H9 (cell line): ENCODE data around the gene OXCT1. TPM values are rescaled to one million over a fixed set of nuclear protein-coding genes. Genes with fewer than 3 reads are reported as not detected.

Experiments used
- DNase-seq: peaks from one replicate; pipeline ENCODE4 v3.0.0-alpha.2; 2017
- H2AFZ ChIP-seq: one replicate; pipeline ENCODE4 v1.6.1; 2013; ENCODE audit warnings: mild to moderate bottlenecking, low read length, control low read depth, moderate library complexity
- H2AK5ac ChIP-seq: 2 replicates; pipeline ENCODE4 v1.6.1; 2013; ENCODE audit warnings: low read length, control low read depth, mixed read lengths; ENCODE audit not compliant: insufficient read length
- H2BK120ac ChIP-seq: one replicate; pipeline ENCODE4 v1.6.1; 2013; ENCODE audit warnings: low read depth, mild to moderate bottlenecking, low read length, control low read depth, inconsistent platforms; ENCODE audit not compliant: poor library complexity, severe bottlenecking
- H2BK12ac ChIP-seq: 2 replicates; pipeline ENCODE4 v1.6.1; 2013; ENCODE audit warnings: low read length, control low read depth, mixed read lengths, low read depth; ENCODE audit not compliant: insufficient read length
- H2BK15ac ChIP-seq: 2 replicates; pipeline ENCODE4 v1.6.1; 2013; ENCODE audit warnings: low read depth, low read length, control low read depth
- H2BK20ac ChIP-seq: one replicate; pipeline ENCODE4 v1.6.1; 2013; ENCODE audit warnings: low read depth, mild to moderate bottlenecking, low read length, control low read depth, inconsistent platforms; ENCODE audit not compliant: poor library complexity, severe bottlenecking
- H2BK5ac ChIP-seq: 2 replicates; pipeline ENCODE4 v1.6.1; 2013; ENCODE audit warnings: low read length, control low read depth, mixed read lengths; ENCODE audit not compliant: insufficient read length
- H3K14ac ChIP-seq: 2 replicates; pipeline ENCODE4 v1.6.1; 2013; ENCODE audit warnings: low read length, control low read depth; ENCODE audit not compliant: insufficient read depth
- H3K18ac ChIP-seq: 2 replicates; pipeline ENCODE4 v1.6.1; 2013; ENCODE audit warnings: low read depth, mild to moderate bottlenecking, mixed read lengths, low read length, control low read depth; ENCODE audit not compliant: insufficient read length
- H3K23ac ChIP-seq: 2 replicates; pipeline ENCODE4 v1.6.1; 2013; ENCODE audit warnings: low read length, control low read depth, mixed read lengths, low read depth; ENCODE audit not compliant: insufficient read length
- H3K23me2 ChIP-seq: 2 replicates; pipeline ENCODE4 v1.6.1; 2013; ENCODE audit warnings: low read depth, mild to moderate bottlenecking, mixed read lengths, low read length, control low read depth; ENCODE audit not compliant: insufficient read length, poor library complexity, severe bottlenecking
- H3K27ac ChIP-seq: 2 replicates; pipeline ENCODE4 v1.5.1; 2013; ENCODE audit warnings: low read length, control low read depth, mixed read lengths, low read depth; ENCODE audit not compliant: insufficient read length
- H3K27me3 ChIP-seq: 2 replicates; pipeline ENCODE4 v1.6.1; 2013; ENCODE audit warnings: low read length, control low read depth, inconsistent platforms; ENCODE audit not compliant: insufficient read depth
- H3K4ac ChIP-seq: 2 replicates; pipeline ENCODE4 v1.6.1; 2013; ENCODE audit warnings: low read depth, mild to moderate bottlenecking, control low read depth, inconsistent platforms, low read length, moderate library complexity
- H3K4me1 ChIP-seq: 2 replicates; pipeline ENCODE4 v1.6.1; 2013; ENCODE audit warnings: low read length, control low read depth, inconsistent platforms; ENCODE audit not compliant: insufficient read depth
- H3K4me2 ChIP-seq: 2 replicates; pipeline ENCODE4 v1.6.1; 2013; ENCODE audit warnings: low read length, control low read depth, mixed read lengths; ENCODE audit not compliant: insufficient read length, insufficient read depth
- H3K56ac ChIP-seq: 2 replicates; pipeline ENCODE4 v1.6.1; 2013; ENCODE audit warnings: low read depth, mild to moderate bottlenecking, mixed read lengths, low read length, control low read depth; ENCODE audit not compliant: insufficient read length
- H3K79me1 ChIP-seq: 2 replicates; pipeline ENCODE4 v1.6.1; 2013; ENCODE audit warnings: low read depth, mild to moderate bottlenecking, moderate library complexity, low read length, control low read depth, inconsistent platforms; ENCODE audit not compliant: insufficient read depth, poor library complexity, severe bottlenecking
- H3K79me2 ChIP-seq: 2 replicates; pipeline ENCODE4 v1.6.1; 2013; ENCODE audit warnings: low read length, control low read depth, inconsistent platforms; ENCODE audit not compliant: insufficient read depth
- H3K9ac ChIP-seq: 2 replicates; pipeline ENCODE4 v1.6.1; 2013; ENCODE audit warnings: low read length, control low read depth, mixed read lengths; ENCODE audit not compliant: insufficient read length; ENCODE audit errors: extremely low read depth
- H3K9me3 ChIP-seq: one replicate; pipeline ENCODE4 v1.6.1; 2013; ENCODE audit warnings: low read depth, low read length, inconsistent platforms; ENCODE audit not compliant: control insufficient read depth
- H3T11ph ChIP-seq: one replicate; pipeline ENCODE4 v1.6.1; 2013; ENCODE audit warnings: mild to moderate bottlenecking, low read length, control low read depth, inconsistent platforms
- H4K20me1 ChIP-seq: one replicate; pipeline ENCODE4 v1.6.1; 2013; ENCODE audit not compliant: control insufficient read depth, insufficient read length, insufficient read depth
- H4K5ac ChIP-seq: 2 replicates; pipeline ENCODE4 v1.6.1; 2013; ENCODE audit warnings: low read depth, mild to moderate bottlenecking, mixed read lengths, low read length, control low read depth; ENCODE audit not compliant: insufficient read length
- H4K8ac ChIP-seq: replicated peaks from 2 replicates; pipeline ENCODE4 v1.6.1; 2013; ENCODE audit warnings: low read length, control low read depth, mixed read lengths, low read depth; ENCODE audit not compliant: insufficient read length
- H4K91ac ChIP-seq: 2 replicates; pipeline ENCODE4 v1.6.1; 2013; ENCODE audit warnings: low read depth, mild to moderate bottlenecking, moderate library complexity, mixed read lengths, low read length, control low read depth; ENCODE audit not compliant: insufficient read length
- H3K27ac Mint-ChIP-seq, 3 experiments: 2 replicates in 2 of 3; 3 replicates in 1 of 3; pipeline ENCODE4 v1.8.0; 2020 to 2021; ENCODE audit warnings: mixed read lengths in 3 of 3, mild to moderate bottlenecking in 1 of 3, moderate library complexity in 1 of 3
- H3K27me3 Mint-ChIP-seq: 2 replicates; pipeline ENCODE4 v1.8.0; 2021; ENCODE audit warnings: low read depth, mild to moderate bottlenecking, moderate library complexity, mixed read lengths
- H3K36me3 Mint-ChIP-seq, 3 experiments: 2 replicates in 2 of 3; 3 replicates in 1 of 3; pipeline ENCODE4 v1.8.0; 2020 to 2021; ENCODE audit warnings: low read depth in 3 of 3, mixed read lengths in 3 of 3; ENCODE audit not compliant: insufficient read depth in 1 of 3
- H3K4me1 Mint-ChIP-seq, 2 experiments: 2 replicates each; pipeline ENCODE4 v1.8.0; 2020; ENCODE audit warnings: mixed read lengths in 2 of 2
- H3K4me3 Mint-ChIP-seq, 2 experiments: 2 replicates in 1 of 2; 3 replicates in 1 of 2; pipeline ENCODE4 v1.8.0; 2020 to 2021; ENCODE audit warnings: mild to moderate bottlenecking in 2 of 2, mixed read lengths in 2 of 2, moderate library complexity in 1 of 2
- H3K9me3 Mint-ChIP-seq, 2 experiments: 2 replicates in 1 of 2; 3 replicates in 1 of 2; pipeline ENCODE4 v1.8.0; 2020; ENCODE audit warnings: mild to moderate bottlenecking in 2 of 2, mixed read lengths in 2 of 2, moderate library complexity in 1 of 2
- WGBS: extraction: QIAGEN DNeasy Blood & Tissue Kit; methylation state at CpG from one replicate; pipeline ENCODE4 v1.1.7; 2013; ENCODE audit warnings: missing lambda C conversion rate, low lambda C conversion rate, mixed read lengths; ENCODE audit not compliant: insufficient read length; ENCODE audit errors: extremely low coverage; 5-methylcytosine and 5-hydroxymethylcytosine counted together
- total RNA-seq: library from RNA; stranded (reverse); gene quantifications from 2 replicates; pipeline ENCODE4 v1.2.1, GENCODE V29; 2021
- TF ChIP-seq, protein P1 (sequence below): fragments of 200-600 bp; sonication (generic); conservative IDR thresholded peaks from 3 replicates; pipeline ENCODE4 v1.8.0; 2021; ENCODE audit warnings: antibody characterized with exemption, mild to moderate bottlenecking

Gene OXCT1
- total RNA-seq, 1 experiment from 2014 or later = 25.6 TPM

DNA sequence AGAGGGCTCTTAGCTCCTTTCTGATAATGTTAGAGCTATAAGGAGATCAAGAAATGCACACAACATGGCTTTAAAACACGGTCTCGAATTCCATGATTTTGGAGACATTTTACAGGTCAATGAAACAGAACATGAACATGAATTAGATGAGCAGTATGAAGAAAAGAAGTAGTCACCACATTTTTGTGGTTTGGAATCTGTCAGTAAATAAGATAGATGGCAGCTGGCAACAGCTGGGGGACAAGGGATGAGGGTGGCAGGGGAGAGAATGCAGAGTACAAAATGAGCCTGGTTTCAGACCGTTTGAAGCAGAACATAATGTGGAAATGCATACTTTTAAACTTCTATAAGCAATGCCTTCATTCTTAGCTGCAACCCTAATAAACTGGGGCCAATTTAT lies 107.1 kb downstream of the OXCT1 start:
- no peaks in the 10 kb centered on the region for H3K27me3 ChIP-seq
- no peak overlapping the region for H2AFZ ChIP-seq
- H2BK5ac ChIP-seq = no peak overlapping the region
- no peak overlapping the region for H2BK15ac ChIP-seq
- peaks cover 0 to 10% (median 0%) of the 10 kb centered on the region in 3 experiments; a peak in 3 of 7 replicates for H3K36me3 Mint-ChIP-seq
- no peaks in the 10 kb centered on the region for H3K23me2 ChIP-seq
- no peak for DNase-seq
- H2BK12ac ChIP-seq = no peak overlapping the region
- H2BK20ac ChIP-seq = no peak overlapping the region
- H3K4me1 ChIP-seq = no peaks in the 10 kb centered on the region
- no peak overlapping the region for H3K4me3 Mint-ChIP-seq
- no peaks in the 10 kb centered on the region for H3K4me1 Mint-ChIP-seq
- H3K27ac Mint-ChIP-seq = no peak overlapping the region
- no peak overlapping the region for H2AK5ac ChIP-seq
- H3K23ac ChIP-seq = no peak overlapping the region
- no peak overlapping the region for H4K8ac ChIP-seq
- no peaks in the 10 kb centered on the region for H3K9me3 ChIP-seq
- WGBS = no CpG with 5 or more reads among the region's 3 CpGs
- H3K18ac ChIP-seq = no peak overlapping the region
- no peaks in the 10 kb centered on the region for H3K27me3 Mint-ChIP-seq
- no peak overlapping the region for H3K14ac ChIP-seq
- no peak overlapping the region for H4K91ac ChIP-seq
- H4K5ac ChIP-seq = no peak overlapping the region
- no peak overlapping the region for H3T11ph ChIP-seq
- no peak overlapping the region for H3K27ac ChIP-seq
- H3K79me1 ChIP-seq = no peaks in the 10 kb centered on the region
- H3K9me3 Mint-ChIP-seq = no peaks in the 10 kb centered on the region
- H4K20me1 ChIP-seq = no peaks in the 10 kb centered on the region
- H3K56ac ChIP-seq = no peak overlapping the region
- no peak overlapping the region for H3K4me2 ChIP-seq
- no peak overlapping the region for H2BK120ac ChIP-seq
- H3K79me2 ChIP-seq = no peaks in the 10 kb centered on the region
- TF ChIP-seq, protein P1, sequence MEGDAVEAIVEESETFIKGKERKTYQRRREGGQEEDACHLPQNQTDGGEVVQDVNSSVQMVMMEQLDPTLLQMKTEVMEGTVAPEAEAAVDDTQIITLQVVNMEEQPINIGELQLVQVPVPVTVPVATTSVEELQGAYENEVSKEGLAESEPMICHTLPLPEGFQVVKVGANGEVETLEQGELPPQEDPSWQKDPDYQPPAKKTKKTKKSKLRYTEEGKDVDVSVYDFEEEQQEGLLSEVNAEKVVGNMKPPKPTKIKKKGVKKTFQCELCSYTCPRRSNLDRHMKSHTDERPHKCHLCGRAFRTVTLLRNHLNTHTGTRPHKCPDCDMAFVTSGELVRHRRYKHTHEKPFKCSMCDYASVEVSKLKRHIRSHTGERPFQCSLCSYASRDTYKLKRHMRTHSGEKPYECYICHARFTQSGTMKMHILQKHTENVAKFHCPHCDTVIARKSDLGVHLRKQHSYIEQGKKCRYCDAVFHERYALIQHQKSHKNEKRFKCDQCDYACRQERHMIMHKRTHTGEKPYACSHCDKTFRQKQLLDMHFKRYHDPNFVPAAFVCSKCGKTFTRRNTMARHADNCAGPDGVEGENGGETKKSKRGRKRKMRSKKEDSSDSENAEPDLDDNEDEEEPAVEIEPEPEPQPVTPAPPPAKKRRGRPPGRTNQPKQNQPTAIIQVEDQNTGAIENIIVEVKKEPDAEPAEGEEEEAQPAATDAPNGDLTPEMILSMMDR = no peak
- H3K9ac ChIP-seq = no peak overlapping the region
- no peak overlapping the region for H3K4ac ChIP-seq
